GM19452 (cell line): ENCODE measurements around the gene F12.

Experiments
- ATAC-seq: cut with Tn5 transposase; IDR thresholded peaks from one replicate; pipeline ENCODE4 v1.9.1; 2021; ENCODE audit not compliant: unreplicated experiment

The F12 gene

GRCh38 chr5:177447066-177447610 lies 37.8 kb upstream of the F12 start:
- peak; percentile 44 for ATAC-seq

GRCh38 chr5:177446200-177447065 lies 37.1 kb upstream of the F12 start, which contains the start of gene PRR7:
Gene PRR7, plus strand, starts transcription at chr5:177446814. Its CDS starts 8,254 bp downstream, at chr5:177455068.
- ATAC-seq, result peak; percentile 59

DNA sequence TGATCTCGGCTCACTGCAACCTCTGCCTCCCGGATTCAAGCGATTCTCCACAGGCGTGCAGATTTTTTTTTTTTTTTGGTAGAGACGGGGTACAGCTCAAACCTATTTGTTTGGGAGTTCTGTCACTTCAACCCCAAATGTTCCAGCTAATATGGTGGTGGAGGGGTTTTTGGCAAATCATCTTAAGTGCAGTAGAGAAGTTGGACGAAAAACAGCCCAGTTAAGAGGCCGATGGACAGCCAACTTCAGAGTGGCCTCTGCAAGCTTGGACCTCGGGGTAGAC lies 36.5 kb upstream of the F12 start:
- ATAC-seq, result no peak

DNA sequence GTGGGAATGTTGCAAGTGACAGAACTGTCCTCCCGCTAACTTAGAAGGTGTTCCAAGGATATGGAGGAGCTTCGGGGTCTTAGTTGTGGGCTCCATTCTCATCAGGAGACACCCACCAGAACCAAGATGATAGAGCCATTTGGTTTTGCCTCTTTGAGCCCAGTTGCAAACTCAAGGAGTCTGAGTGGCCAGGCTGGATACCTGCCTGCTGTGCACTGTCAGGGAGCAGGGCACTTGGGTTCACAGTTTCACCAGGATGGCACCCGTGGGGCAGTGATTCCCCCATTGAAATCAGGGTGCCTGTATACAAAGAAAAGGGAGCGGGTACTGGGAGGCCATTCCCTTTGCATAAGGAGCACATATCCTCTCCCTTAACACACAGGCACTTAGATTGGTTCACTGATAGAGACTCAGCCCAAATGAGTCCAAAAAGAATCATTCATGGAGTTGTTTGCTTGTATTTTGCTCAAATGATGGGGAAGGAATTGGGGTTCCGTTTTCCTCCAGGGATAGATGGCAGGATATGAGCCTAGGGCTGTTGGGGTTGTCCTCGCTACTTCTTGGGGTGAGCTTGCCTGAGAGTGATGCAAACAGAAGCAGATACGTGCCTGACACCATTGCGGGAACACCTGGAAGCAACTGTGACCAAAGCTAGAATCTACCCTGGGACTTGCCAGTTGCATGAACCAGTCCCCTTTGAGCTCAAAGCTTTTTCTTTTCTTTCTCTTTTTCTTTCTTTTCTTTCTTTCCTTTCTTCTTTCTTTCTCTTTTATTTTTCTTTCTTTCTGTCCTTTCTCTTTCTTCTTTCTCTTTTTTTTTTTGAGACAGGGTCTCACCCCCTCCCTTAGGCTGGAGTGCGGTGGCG lies 35.9 kb upstream of the F12 start:
- no peak for ATAC-seq

GRCh38 chr5:177444106-177445051 lies 35.0 kb upstream of the F12 start:
- ATAC-seq, result no peak

DNA sequence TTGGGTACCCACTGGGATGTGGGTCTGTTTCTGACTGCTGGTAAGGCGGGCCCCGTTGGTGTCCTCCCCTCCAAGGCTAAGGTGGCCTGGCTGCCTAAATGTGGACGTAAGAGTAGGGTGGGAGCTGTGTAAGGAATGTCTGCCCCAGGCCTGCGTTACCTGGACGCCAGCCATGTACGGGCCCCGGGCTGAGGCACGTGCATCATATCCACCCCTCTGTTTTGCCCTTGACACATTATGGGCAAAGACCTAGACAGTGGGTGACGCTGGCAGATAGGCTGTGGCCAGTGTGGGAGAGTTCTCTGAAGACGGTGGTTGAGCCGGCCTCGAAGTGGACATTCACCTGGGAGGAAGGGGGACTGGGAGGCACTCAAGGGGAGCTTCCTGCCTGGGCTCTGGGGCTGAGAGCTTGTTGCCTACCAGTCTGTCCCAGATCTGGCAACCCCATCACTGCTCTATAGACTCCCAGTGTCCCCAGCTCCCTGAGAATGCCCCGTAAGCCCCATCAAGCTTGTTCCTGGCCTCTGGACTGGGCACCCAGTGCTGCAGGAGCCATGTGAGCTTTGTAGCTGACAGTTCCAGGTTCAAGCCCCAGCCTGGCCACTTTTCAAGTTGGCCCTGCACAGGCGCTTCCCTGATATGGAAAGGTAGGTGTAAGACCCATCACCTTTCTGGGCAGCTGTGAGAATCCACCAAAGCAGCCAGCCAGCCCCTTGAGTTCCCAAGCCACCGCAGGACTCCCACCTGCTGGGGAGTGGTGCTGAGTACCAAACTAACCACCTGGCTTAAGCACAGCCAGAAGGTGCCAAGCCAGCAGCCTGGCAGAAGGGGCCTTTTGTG lies 34.0 kb upstream of the F12 start:
- no peak for ATAC-seq

DNA sequence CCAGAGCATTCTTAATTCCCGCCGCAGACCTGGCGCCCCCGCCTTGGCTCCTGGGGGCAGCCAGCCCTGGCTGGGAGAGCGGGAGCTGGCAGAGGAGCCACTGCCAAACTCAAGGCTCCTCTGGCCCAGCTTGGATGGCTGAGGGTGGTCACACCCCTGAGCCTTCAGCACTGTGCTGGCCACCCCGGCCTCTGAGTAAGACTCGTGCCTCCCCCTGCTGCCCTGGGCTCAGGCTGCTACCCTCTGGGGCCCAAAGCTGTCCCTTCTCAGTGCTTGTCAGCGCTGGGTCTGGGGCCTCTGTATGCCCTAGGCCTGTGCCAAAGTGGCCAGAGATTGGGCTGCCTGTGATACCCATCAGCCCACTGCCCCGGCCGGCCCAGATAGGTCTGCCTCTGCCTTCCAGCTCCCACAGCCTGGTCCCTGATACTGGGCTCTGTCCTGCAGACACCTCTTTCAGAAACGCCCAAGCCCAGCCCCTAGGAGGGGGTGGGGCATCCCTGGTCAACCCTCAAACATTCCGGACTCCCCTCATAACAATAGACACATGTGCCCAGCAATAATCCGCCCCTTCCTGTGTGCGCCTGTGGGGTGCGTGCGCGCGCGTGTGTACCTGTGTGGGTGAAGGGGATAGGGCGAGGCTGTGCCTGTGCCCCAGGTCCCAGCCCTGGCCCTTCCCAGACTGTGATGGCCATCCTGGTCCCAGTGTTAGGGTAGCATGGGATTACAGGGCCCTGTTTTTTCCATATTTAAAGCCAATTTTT lies 32.9 kb upstream of the F12 start:
- no peak for ATAC-seq

- no peak for ATAC-seq
Measured at GRCh38 chr5:177440990-177441780, 31.8 kb upstream of the F12 start.

DNA sequence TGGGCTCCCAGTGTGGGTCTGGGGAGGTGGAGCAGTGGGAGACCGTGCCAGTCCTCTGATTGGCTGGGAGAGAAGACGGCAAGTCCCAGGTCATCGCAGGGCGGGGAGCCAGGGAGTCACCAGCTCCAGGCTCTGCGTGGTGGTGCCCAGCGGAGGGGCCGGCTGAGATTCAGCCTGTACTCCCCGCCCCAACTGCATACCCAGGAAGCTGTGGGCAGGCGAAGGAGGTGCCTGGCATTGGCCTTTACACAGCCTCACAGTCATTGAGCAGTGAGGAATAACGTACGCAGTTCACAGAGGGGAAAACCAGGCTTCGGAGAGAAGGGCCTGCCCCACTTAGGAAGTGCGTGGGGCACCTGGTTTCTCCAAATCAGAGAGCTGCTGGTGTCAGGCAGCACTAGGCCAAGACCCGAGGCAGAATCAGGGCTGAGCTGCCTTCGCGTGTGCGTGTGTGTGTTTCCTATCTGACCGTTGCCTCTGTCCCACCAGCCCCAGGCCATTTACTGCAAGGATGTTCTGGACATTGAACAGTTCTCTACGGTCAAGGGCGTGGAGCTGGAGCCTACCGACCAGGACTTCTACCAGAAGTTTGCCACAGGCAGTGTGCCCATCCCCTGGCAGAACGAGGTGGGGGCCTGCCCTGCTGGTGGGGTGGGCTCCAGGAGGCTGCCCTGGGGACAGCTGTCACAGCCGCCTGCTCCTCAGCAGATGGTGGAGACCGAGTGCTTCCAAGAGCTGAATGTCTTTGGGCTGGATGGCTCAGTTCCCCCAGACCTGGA lies 31.0 kb upstream of the F12 start:
- ATAC-seq, result no peak

GRCh38 chr5:177439518-177440053 lies 30.2 kb upstream of the F12 start:
- ATAC-seq, result no peak

DNA sequence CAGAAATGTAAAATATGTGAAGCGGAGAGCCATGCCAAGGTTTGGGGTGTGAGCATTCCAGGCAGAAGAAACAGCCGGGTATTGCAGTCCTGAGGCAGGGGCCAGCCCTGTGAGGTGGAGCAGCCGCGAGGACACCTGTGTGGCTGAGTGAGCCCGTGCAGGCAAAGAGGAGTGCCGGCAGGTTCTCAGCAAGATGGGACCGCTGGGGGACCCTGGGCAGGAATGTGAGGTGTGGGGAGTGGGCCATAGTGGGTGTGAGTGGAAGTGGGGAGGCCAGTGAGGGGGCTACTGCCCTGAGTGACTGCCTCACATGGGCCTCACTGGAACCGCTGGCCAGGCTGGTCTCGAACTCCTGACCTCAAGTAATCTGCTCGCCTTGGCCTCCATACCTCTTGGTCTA lies 29.1 kb upstream of the F12 start:
- no peak for ATAC-seq

DNA sequence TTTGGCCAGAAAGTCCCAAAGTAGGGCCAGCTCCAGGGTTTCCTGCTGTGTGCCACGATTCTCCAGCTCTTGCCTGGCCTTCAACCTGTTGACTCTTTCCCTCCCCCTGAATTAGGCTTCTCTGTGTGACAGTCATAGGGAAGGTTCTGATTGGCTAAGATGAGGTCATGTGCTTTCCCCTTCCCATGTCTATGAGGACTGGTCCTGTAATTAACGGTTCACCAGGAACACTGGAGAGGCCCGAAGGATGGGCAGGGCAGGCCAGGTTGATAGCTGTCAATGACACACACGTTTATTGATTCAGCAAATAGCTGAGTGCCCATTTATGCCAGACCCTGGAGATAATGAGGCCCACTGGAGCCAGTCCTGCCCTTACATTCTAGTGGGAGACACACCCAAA lies 28.3 kb upstream of the F12 start:
- no peak for ATAC-seq

GRCh38 chr5:177435847-177436536 lies 26.6 kb upstream of the F12 start:
- ATAC-seq, result no peak

DNA sequence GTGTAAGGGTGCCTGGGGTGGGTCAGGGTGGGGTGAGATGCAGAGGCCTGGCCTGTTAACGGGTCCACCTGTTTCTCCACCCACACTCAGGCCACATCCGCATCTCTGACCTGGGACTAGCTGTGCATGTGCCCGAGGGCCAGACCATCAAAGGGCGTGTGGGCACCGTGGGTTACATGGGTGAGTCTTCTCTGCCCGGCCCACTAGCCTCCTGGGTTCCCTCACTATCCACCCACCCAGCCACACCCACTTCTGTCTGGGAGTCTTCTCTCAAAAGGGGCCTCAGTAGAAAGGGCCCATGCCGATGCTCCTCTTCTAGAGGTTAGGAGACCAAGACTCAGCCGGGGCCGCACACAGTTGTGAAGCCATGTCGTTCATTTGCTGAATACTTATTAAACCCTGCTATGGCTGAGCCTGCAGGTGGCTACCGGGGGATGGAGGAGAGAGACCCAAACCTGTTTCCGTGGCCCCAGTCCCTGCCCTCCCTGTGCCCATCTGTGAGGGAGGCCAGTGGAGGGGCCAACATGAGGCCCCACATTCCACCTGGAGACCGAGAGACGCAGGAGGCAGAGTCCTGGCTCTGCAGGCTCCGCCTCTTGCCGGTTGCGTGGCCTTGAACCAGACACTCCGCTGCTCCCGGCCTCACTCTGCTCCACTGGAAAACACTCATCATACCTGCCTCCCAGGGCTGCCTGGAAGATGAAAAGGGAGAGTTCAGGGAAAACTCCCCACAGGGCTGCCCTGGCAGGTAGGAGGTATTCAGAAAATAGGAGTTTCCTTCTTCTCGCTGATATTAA lies 25.8 kb upstream of the F12 start:
- no peak for ATAC-seq

GRCh38 chr5:177434437-177434836 lies 25.1 kb upstream of the F12 start:
- ATAC-seq, result no peak

DNA sequence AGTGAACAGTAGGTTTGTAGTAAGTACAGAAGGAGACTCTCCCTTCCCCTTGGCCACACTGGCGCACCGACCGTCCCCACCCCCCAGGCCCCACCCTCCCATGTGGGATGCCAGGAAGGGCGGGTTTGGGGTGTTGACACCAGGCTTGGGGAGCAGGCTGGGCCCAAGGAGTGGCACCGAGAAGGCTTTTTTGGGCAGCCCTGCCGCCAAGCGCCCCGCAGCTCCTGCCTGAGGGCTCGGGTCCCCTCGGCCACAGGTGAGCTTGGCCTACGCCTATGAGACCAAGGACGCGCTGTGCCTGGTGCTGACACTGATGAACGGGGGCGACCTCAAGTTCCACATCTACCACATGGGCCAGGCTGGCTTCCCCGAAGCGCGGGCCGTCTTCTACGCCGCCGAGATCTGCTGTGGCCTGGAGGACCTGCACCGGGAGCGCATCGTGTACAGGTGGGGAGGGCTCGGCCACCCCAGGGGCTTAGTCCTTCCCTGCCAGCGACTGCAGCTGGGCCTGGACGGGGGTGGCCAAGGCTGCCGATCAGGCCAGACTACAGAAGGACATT lies 24.4 kb upstream of the F12 start:
- no peak for ATAC-seq
